Parathyroid adenoma (tissue), 2 donors: ENCODE data around the gene RABGAP1.

Experiments
- H2AFZ ChIP-seq: fragments of 300-600 bp; sonication (generic); one replicate; pipeline ENCODE4 v1.7.0; 2017; ENCODE audit warnings: antibody characterized with exemption, mild to moderate bottlenecking
- H3K27ac ChIP-seq: fragments of 300-600 bp; sonication (generic); one replicate; pipeline ENCODE4 v1.7.0; 2017
- H3K27me3 ChIP-seq: fragments of 300-600 bp; sonication (generic); one replicate; pipeline ENCODE4 v1.7.0; 2017; ENCODE audit warnings: low read length; ENCODE audit not compliant: control insufficient read depth, insufficient read depth
- H3K36me3 ChIP-seq: fragments of 300-600 bp; sonication (generic); one replicate; pipeline ENCODE4 v1.7.0; 2017; ENCODE audit warnings: low read length; ENCODE audit not compliant: control insufficient read depth, insufficient read depth
- H3K4me1 ChIP-seq: fragments of 300-600 bp; sonication (generic); one replicate; pipeline ENCODE4 v1.7.0; 2017; ENCODE audit warnings: control low read depth
- H3K4me2 ChIP-seq: fragments of 300-600 bp; sonication (generic); one replicate; pipeline ENCODE4 v1.7.0; 2017; ENCODE audit warnings: low read length
- H3K4me3 ChIP-seq: fragments of 300-600 bp; sonication (generic); one replicate; pipeline ENCODE4 v1.7.0; 2017; ENCODE audit warnings: low read depth, low read length
- H3K79me2 ChIP-seq: fragments of 300-600 bp; sonication (generic); one replicate; pipeline ENCODE4 v1.7.0; 2017; ENCODE audit warnings: control low read depth
- H3K9ac ChIP-seq: fragments of 300-600 bp; sonication (generic); one replicate; pipeline ENCODE4 v1.7.0; 2017; ENCODE audit warnings: mild to moderate bottlenecking
- H3K9me3 ChIP-seq: fragments of 300-600 bp; sonication (generic); one replicate; pipeline ENCODE4 v1.7.0; 2017; ENCODE audit warnings: low read length; ENCODE audit not compliant: control insufficient read depth
- TF ChIP-seq, protein P1 (sequence below): fragments of 300-600 bp; sonication (generic); IDR thresholded peaks from one replicate; pipeline ENCODE4 v1.7.0; 2017; ENCODE audit warnings: antibody characterized with exemption, mild to moderate bottlenecking
- donor health status: primary hyperparathyroidism.

RABGAP1 gene

DNA sequence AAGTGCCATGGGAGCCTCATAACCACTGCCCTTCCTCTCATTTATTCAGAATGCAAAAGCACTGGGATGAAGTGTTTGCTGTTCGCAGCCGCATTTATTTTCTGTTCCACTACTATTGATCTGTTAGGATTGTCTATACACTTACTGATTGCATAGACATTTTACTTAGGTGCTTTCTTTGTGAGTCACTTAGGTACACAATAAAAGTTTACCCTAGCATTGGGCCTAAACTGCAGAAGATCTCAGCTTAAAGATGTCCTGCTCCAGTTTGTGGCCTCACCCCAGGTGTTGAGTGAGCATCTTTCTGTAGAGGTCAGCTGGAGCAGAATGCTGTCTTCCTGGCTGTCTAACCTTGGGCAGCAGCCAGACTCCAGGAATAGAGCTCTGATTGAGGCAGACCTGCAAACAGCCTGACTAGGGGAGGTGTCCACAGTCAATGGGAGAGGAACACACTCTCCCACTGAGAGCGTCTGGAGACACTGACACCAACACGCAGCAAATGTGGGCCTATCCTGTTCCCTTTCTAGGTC, 146.6 kb downstream of the RABGAP1 start:
- no peaks in the 10 kb centered on the region for H3K79me2 ChIP-seq
- no peaks in the 10 kb centered on the region for H3K9me3 ChIP-seq
- no peak overlapping the region for H3K9ac ChIP-seq
- TF ChIP-seq, protein P1, sequence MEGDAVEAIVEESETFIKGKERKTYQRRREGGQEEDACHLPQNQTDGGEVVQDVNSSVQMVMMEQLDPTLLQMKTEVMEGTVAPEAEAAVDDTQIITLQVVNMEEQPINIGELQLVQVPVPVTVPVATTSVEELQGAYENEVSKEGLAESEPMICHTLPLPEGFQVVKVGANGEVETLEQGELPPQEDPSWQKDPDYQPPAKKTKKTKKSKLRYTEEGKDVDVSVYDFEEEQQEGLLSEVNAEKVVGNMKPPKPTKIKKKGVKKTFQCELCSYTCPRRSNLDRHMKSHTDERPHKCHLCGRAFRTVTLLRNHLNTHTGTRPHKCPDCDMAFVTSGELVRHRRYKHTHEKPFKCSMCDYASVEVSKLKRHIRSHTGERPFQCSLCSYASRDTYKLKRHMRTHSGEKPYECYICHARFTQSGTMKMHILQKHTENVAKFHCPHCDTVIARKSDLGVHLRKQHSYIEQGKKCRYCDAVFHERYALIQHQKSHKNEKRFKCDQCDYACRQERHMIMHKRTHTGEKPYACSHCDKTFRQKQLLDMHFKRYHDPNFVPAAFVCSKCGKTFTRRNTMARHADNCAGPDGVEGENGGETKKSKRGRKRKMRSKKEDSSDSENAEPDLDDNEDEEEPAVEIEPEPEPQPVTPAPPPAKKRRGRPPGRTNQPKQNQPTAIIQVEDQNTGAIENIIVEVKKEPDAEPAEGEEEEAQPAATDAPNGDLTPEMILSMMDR: no peak
- no peak overlapping the region for H3K4me3 ChIP-seq
- no peaks in the 10 kb centered on the region for H3K27me3 ChIP-seq
- no peak overlapping the region for H2AFZ ChIP-seq
- no peak overlapping the region for H3K27ac ChIP-seq
- H3K36me3 ChIP-seq: no peaks in the 10 kb centered on the region
- no peaks in the 10 kb centered on the region for H3K4me1 ChIP-seq
- no peak overlapping the region for H3K4me2 ChIP-seq

DNA sequence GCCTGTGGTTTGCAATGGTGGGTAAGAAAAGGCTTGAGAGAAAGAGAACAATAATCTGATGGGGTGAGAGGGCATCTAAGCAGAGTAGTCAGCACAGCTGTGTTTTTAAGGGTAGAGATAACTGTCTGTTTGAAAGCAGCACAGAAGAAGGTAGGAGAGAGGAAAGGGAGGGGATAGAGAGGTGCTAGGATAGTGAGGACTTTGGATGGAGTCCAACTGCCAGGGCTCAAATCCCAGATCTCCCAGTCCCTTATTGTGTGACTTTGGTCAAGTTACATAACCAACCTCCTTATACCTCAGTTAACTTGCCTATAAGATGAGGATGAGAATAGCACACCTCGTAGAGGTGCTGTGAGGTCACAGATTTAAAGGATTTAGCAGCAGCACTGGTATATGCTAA, 148.2 kb downstream of the RABGAP1 start:
- H3K27ac ChIP-seq: no peak overlapping the region
- no peak overlapping the region for H3K4me3 ChIP-seq
- no peaks in the 10 kb centered on the region for H3K79me2 ChIP-seq
- H3K4me2 ChIP-seq: no peak overlapping the region
- H3K36me3 ChIP-seq: no peaks in the 10 kb centered on the region
- TF ChIP-seq, protein P1: no peak
- no peak overlapping the region for H3K9ac ChIP-seq
- H3K9me3 ChIP-seq: no peaks in the 10 kb centered on the region
- no peak overlapping the region for H2AFZ ChIP-seq
- no peaks in the 10 kb centered on the region for H3K4me1 ChIP-seq
- H3K27me3 ChIP-seq: no peaks in the 10 kb centered on the region

DNA sequence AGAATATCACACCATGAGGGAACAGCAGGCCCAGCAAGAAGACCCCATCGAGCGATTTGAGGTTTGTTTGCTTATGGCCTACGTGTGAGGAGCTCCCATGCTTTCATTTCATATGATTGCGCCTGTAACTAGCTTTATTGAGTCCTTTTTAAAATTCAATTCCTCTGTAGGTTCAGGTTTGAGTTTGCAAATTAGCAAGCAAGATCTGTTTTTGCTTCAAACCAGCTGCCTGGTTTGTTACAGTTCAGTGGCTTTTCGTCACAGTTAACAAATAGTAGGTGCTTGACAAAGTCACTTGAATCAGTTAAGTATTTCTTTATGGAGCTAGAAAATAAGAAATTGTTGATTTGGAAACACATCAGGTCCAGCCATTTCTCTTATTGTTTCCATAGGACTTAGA, 149.0 kb downstream of the RABGAP1 start:
- TF ChIP-seq, protein P1: no peak
- Histone ChIP-seq H3K36me3 (no peaks in the 10 kb centered on the region), H3K9ac (no peak overlapping the region), H3K4me1 (no peaks in the 10 kb centered on the region), H2AFZ (no peak overlapping the region), H3K9me3 (no peaks in the 10 kb centered on the region), H3K4me3 (no peak overlapping the region), H3K4me2 (no peak overlapping the region), H3K27me3 (no peaks in the 10 kb centered on the region), H3K27ac (no peak overlapping the region), H3K79me2 (no peaks in the 10 kb centered on the region)

DNA sequence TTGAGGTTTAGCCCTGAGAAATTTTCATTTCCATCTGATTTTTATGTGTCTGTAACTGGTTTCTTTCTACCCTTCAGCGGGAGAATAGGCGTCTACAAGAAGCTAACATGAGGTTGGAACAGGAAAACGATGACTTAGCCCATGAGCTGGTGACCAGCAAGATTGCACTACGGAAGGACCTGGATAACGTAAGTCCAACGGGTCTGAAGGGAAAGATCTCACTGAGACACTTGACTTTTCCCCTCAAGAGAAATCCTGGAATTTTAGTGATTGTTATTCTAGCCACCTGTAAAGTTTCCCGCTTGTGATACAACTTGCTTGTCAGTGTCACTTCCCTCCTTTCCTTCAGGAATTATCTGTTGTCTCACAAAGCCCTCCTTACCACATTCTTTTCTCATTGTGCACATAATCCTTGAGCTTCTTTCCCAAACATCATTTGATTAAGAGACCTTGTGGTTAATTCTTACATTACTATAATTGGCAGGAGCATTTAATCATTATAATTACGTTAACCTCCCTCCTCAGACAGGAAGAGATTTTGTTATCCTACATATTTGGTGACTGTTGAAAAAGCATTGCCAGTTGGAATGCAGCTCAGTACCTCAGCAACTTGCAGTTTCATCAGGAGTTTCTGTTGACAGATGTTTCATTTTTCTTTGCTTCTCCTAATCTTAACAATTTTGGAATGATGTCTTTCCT, 149.5 kb downstream of the RABGAP1 start:
- TF ChIP-seq, protein P1: no peak
- Histone ChIP-seq H2AFZ (no peak overlapping the region), H3K9me3 (no peaks in the 10 kb centered on the region), H3K27ac (no peak overlapping the region), H3K4me3 (no peak overlapping the region), H3K36me3 (no peaks in the 10 kb centered on the region), H3K4me1 (no peaks in the 10 kb centered on the region), H3K79me2 (no peaks in the 10 kb centered on the region), H3K27me3 (no peaks in the 10 kb centered on the region), H3K4me2 (no peak overlapping the region), H3K9ac (no peak overlapping the region)

DNA sequence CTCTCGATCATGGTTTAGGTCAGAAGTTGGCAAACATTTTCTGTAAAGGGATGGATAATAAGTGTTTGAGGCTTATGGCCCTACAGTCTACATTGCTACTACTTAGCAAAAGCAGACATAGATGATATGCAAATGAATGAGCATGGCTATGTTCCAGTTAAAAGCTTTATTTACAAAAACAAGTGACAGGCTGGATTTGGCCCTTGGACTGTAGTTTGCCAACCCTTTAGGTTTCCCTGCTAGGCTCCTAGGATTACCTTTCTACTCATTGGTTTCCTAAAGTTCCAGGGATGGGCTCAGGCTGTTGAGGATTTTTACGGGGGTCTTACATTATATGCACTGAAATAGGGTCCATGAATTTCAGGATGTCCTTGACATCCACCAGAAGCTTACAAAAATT, 150.1 kb downstream of the RABGAP1 start:
- H3K36me3 ChIP-seq: no peaks in the 10 kb centered on the region
- no peak overlapping the region for H3K4me3 ChIP-seq
- no peak overlapping the region for H3K27ac ChIP-seq
- no peak overlapping the region for H3K9ac ChIP-seq
- no peaks in the 10 kb centered on the region for H3K79me2 ChIP-seq
- no peaks in the 10 kb centered on the region for H3K4me1 ChIP-seq
- no peak overlapping the region for H2AFZ ChIP-seq
- H3K4me2 ChIP-seq: no peak overlapping the region
- TF ChIP-seq, protein P1: no peak
- no peaks in the 10 kb centered on the region for H3K27me3 ChIP-seq
- no peaks in the 10 kb centered on the region for H3K9me3 ChIP-seq
